IMR-90 (cell line): Measurements from ENCODE around the gene CLN3. TPM values are rescaled to one million over a fixed set of nuclear protein-coding genes. Genes with fewer than 3 reads are reported as not detected.

Source experiments
- ATAC-seq: fragments of 200-7000 bp; cut with Tn5 transposase; 2 replicates; pipeline ENCODE4 v1.9.1; 2020; ENCODE audit warnings: low read depth, mild to moderate bottlenecking, moderate library complexity
- BruUV-seq: library from RNA; stranded (reverse); fragments of 400-500 nt; replicated peaks from 2 replicates; lab custom pipeline; 2021; lab: Mats Ljungman, UMichigan
- CTCF ChIA-PET: fragments of 300-600 bp; formaldehyde crosslinking; extraction: SDS; loops from one replicate; lab custom pipeline; 2021; ENCODE audit warnings: antibody characterized with exemption; lab: Yijun Ruan, JAX
- POLR2A ChIA-PET: fragments of 300-600 bp; sonication (Branson Sonifier 250); formaldehyde crosslinking; loops from one replicate; lab custom pipeline; 2022; ENCODE audit warnings: antibody characterized with exemption; ENCODE audit not compliant: unreplicated experiment; lab: Charles Lee
- DNase-seq: peaks from one replicate; pipeline ENCODE4 v3.0.0; 2013
- H2AFZ ChIP-seq: replicated peaks from 2 replicates; pipeline ENCODE3; 2013; ENCODE audit warnings: low read length, mild to moderate bottlenecking; ENCODE audit not compliant: poor library complexity
- H2AK5ac ChIP-seq: 2 replicates; pipeline ENCODE4 v1.6.1; 2013; ENCODE audit warnings: low read depth, low read length, inconsistent platforms
- H2AK9ac ChIP-seq: replicated peaks from 2 replicates; pipeline ENCODE3; 2013; ENCODE audit warnings: mild to moderate bottlenecking, low read depth, low read length, moderate library complexity; ENCODE audit not compliant: poor library complexity
- H2BK120ac ChIP-seq: 2 replicates; pipeline ENCODE4 v1.6.1; 2013; ENCODE audit warnings: low read depth, low read length, inconsistent platforms
- H2BK15ac ChIP-seq: 3 replicates; pipeline ENCODE4 v1.6.1; 2013; ENCODE audit warnings: low read depth, low read length, inconsistent platforms
- H2BK20ac ChIP-seq: 2 replicates; pipeline ENCODE4 v1.6.1; 2013; ENCODE audit warnings: low read depth, mild to moderate bottlenecking, inconsistent platforms, low read length, moderate library complexity
- H2BK5ac ChIP-seq: 2 replicates; pipeline ENCODE4 v1.6.1; 2013; ENCODE audit warnings: mild to moderate bottlenecking, low read depth, low read length, inconsistent platforms; ENCODE audit not compliant: poor library complexity, severe bottlenecking
- H3K14ac ChIP-seq: replicated peaks from 2 replicates; pipeline ENCODE4 v1.6.1; 2013; ENCODE audit warnings: low read depth, low read length, inconsistent platforms
- H3K18ac ChIP-seq: 2 replicates; pipeline ENCODE4 v1.6.1; 2013; ENCODE audit warnings: low read depth, low read length, control low read depth
- H3K23ac ChIP-seq: 2 replicates; pipeline ENCODE4 v1.6.1; 2013; ENCODE audit warnings: low read depth, low read length, inconsistent platforms
- H3K27ac ChIP-seq: 2 replicates; pipeline ENCODE4 v1.5.1; 2013; ENCODE audit warnings: mild to moderate bottlenecking, control low read depth, low read length; ENCODE audit not compliant: insufficient read depth
- H3K27me3 ChIP-seq: 2 replicates; pipeline ENCODE4 v1.6.1; 2013; ENCODE audit warnings: low read length; ENCODE audit not compliant: control insufficient read depth, insufficient read depth
- H3K36me3 ChIP-seq: 2 replicates; pipeline ENCODE4 v1.6.1; 2013; ENCODE audit warnings: low read length, mixed read lengths; ENCODE audit not compliant: control insufficient read depth, insufficient read depth
- H3K4ac ChIP-seq: 2 replicates; pipeline ENCODE4 v1.6.1; 2013; ENCODE audit warnings: low read depth, low read length, inconsistent platforms
- H3K4me1 ChIP-seq: 2 replicates; pipeline ENCODE4 v1.6.1; 2013; ENCODE audit warnings: low read length, mixed read lengths; ENCODE audit not compliant: control insufficient read depth, insufficient read depth
- H3K4me2 ChIP-seq: 2 replicates; pipeline ENCODE4 v1.6.1; 2013; ENCODE audit warnings: low read depth, mild to moderate bottlenecking, control low read depth, low read length, moderate library complexity
- H3K4me3 ChIP-seq: 2 replicates; pipeline ENCODE4 v1.5.1; 2013; ENCODE audit warnings: low read depth, mild to moderate bottlenecking, control low read depth, low read length, moderate library complexity; ENCODE audit not compliant: insufficient read depth
- H3K56ac ChIP-seq: 2 replicates; pipeline ENCODE4 v1.6.1; 2013; ENCODE audit warnings: low read length, inconsistent platforms; ENCODE audit not compliant: insufficient read depth; ENCODE audit errors: extremely low read depth
- H3K79me1 ChIP-seq, 2 experiments: 2 replicates each; pipeline ENCODE4 v1.6.1; 2013; ENCODE audit warnings: low read length in 2 of 2, inconsistent platforms in 1 of 2, low read depth in 1 of 2
- H3K9ac ChIP-seq: 2 replicates; pipeline ENCODE4 v1.6.1; 2013; ENCODE audit warnings: low read depth, low read length, control low read depth
- H3K9me1 ChIP-seq: 2 replicates; pipeline ENCODE4 v1.6.1; 2013; ENCODE audit warnings: low read length, inconsistent platforms; ENCODE audit not compliant: insufficient read depth
- H3K9me3 ChIP-seq: 2 replicates; pipeline ENCODE4 v1.6.1; 2013; ENCODE audit warnings: low read length; ENCODE audit not compliant: control insufficient read depth, insufficient read depth
- H4K20me1 ChIP-seq: 2 replicates; pipeline ENCODE4 v1.6.1; 2013; ENCODE audit warnings: low read length, inconsistent platforms; ENCODE audit not compliant: insufficient read depth
- H4K5ac ChIP-seq: 2 replicates; pipeline ENCODE4 v1.6.1; 2013; ENCODE audit warnings: mild to moderate bottlenecking, low read depth, low read length, control low read depth
- H4K8ac ChIP-seq, 2 experiments: 2 replicates each; pipeline ENCODE4 v1.6.1; 2013; ENCODE audit warnings: low read depth in 2 of 2, low read length in 2 of 2, control low read depth in 1 of 2, inconsistent platforms in 1 of 2
- H4K91ac ChIP-seq: 2 replicates; pipeline ENCODE4 v1.6.1; 2013; ENCODE audit warnings: low read depth, low read length, inconsistent platforms; ENCODE audit not compliant: insufficient read depth
- BHLHE40 ChIP-seq: fragments of 150-350 bp; IDR thresholded peaks from 2 replicates; pipeline ENCODE4 v1.6.1; 2016; ENCODE audit warnings: mild to moderate bottlenecking, low read depth, low read length
- CEBPB ChIP-seq: IDR thresholded peaks from 2 replicates; pipeline ENCODE4 v1.6.1; 2012; ENCODE audit warnings: low read depth, low read length, improper control_type of control experiment
- CHD1 ChIP-seq: IDR thresholded peaks from 2 replicates; pipeline ENCODE4 v1.6.1; 2012; ENCODE audit warnings: low read depth, low read length, improper control_type of control experiment
- ELK1 ChIP-seq: fragments of 150-350 bp; IDR thresholded peaks from 2 replicates; pipeline ENCODE4 v1.6.1; 2016; ENCODE audit warnings: low read depth, mild to moderate bottlenecking, low read length, moderate library complexity, borderline replicate concordance
- FOS ChIP-seq: fragments of 150-350 bp; IDR thresholded peaks from 2 replicates; pipeline ENCODE4 v1.6.1; 2016; ENCODE audit warnings: low read depth, low read length
- MAFK ChIP-seq: IDR thresholded peaks from 2 replicates; pipeline ENCODE4 v1.6.1; 2012; ENCODE audit warnings: low read depth, low read length, improper control_type of control experiment
- MAZ ChIP-seq: IDR thresholded peaks from 2 replicates; pipeline ENCODE4 v1.6.1; 2012; ENCODE audit warnings: low read depth, mild to moderate bottlenecking, low read length, improper control_type of control experiment, moderate library complexity, borderline replicate concordance
- MXI1 ChIP-seq: IDR thresholded peaks from 2 replicates; pipeline ENCODE4 v1.6.1; 2012; ENCODE audit warnings: low read depth, mild to moderate bottlenecking, low read length, moderate library complexity, borderline replicate concordance
- NFE2L2 ChIP-seq: fragments of 150-350 bp; IDR thresholded peaks from 2 replicates; pipeline ENCODE4 v1.6.1; 2016; ENCODE audit warnings: low read depth, mild to moderate bottlenecking, low read length
- POLR2A ChIP-seq: IDR thresholded peaks from 2 replicates; pipeline ENCODE4 v1.6.1; 2012; ENCODE audit warnings: mild to moderate bottlenecking, low read depth, low read length
- RAD21 ChIP-seq: IDR thresholded peaks from 2 replicates; pipeline ENCODE4 v1.6.1; 2012; ENCODE audit warnings: low read length, improper control_type of control experiment
- RCOR1 ChIP-seq: IDR thresholded peaks from 2 replicates; pipeline ENCODE4 v1.6.1; 2012; ENCODE audit warnings: mild to moderate bottlenecking, low read length, improper control_type of control experiment; ENCODE audit not compliant: insufficient replicate concordance
- RFX5 ChIP-seq: IDR thresholded peaks from 2 replicates; pipeline ENCODE4 v1.8.0; 2012; ENCODE audit warnings: low read depth, mild to moderate bottlenecking, low read length, moderate library complexity
- SMC3 ChIP-seq: fragments of 150-350 bp; IDR thresholded peaks from 2 replicates; pipeline ENCODE4 v1.6.1; 2016; ENCODE audit warnings: low read depth, mild to moderate bottlenecking, antibody characterized with exemption, low read length, moderate library complexity
- USF2 ChIP-seq: fragments of 150-350 bp; IDR thresholded peaks from 2 replicates; pipeline ENCODE4 v1.6.1; 2017; ENCODE audit warnings: mild to moderate bottlenecking, antibody characterized with exemption, low read length, low read depth
- WGBS, 2 experiments: methylation state at CpG; one replicate each; pipeline versions ENCODE4 v1.1.5 to v1.1.7; 2013; ENCODE audit warnings: missing lambda C conversion rate in 2 of 2; ENCODE audit not compliant: insufficient read length in 1 of 2; ENCODE audit errors: extremely low coverage in 2 of 2; 5-methylcytosine and 5-hydroxymethylcytosine counted together
- dilution Hi-C: fragments of 300-500 bp; cut with HindIII; formaldehyde crosslinking; loops from one replicate; pipeline ENCODE4 v1.14.3; 2018; ENCODE audit warnings: low sequenced_read_pairs; ENCODE audit not compliant: unreplicated experiment
- in situ Hi-C: fragments of 300-500 bp; cut with MboI; formaldehyde crosslinking; loops from 3 replicates; pipeline ENCODE4 v1.14.3; 2019; ENCODE audit warnings: low sequenced_read_pairs, inconsistent platforms, mixed read lengths
- intact Hi-C: fragments of 100-400 bp; cut with micrococcal nuclease; formaldehyde crosslinking; loops from 2 replicates; pipeline ENCODE4 v1.10.0; 2022
- polyA plus RNA-seq, 3 experiments: library from polyadenylated mRNA; depleted of rRNA; stranded (reverse); fragments of >200 nt; gene quantifications; 2 replicates each; pipeline ENCODE4 v1.2.3, GENCODE V29; 2012; ENCODE audit warnings: low replicate concordance in 1 of 3
- total RNA-seq: library from RNA; depleted of rRNA; stranded (reverse); fragments of >200 nt; gene quantifications from 2 replicates; pipeline ENCODE4 v1.2.3, GENCODE V29; 2012
- TF ChIP-seq, protein P1 (sequence below): conservative IDR thresholded peaks from 2 replicates; pipeline ENCODE4 v1.5.1; 2012; ENCODE audit warnings: mild to moderate bottlenecking, low read depth, low read length, improper control_type of control experiment

The CLN3 gene
- total and polyA plus RNA-seq, 2 of the 4 experiments (the other 2 are of a cell fraction), result 3.9 to 15.9 TPM

- peaks cover 40% of the 10 kb centered on the region for H3K27me3 ChIP-seq
- H3K18ac ChIP-seq, result no peak overlapping the region
- no peaks in the 10 kb centered on the region for H3K79me1 ChIP-seq
- in situ Hi-C loops (no loop called here), intact Hi-C loops (no loop called here), dilution Hi-C loops (no loop called here)
- no peak overlapping the region for H4K8ac ChIP-seq
- H3K9me3 ChIP-seq, result no peaks in the 10 kb centered on the region
- no peaks in the 10 kb centered on the region for H4K20me1 ChIP-seq
- H2BK5ac ChIP-seq, result no peak overlapping the region
- H3K9ac ChIP-seq, result no peak overlapping the region
- no peak overlapping the region for H3K4me2 ChIP-seq
- no peak overlapping the region for H2AK5ac ChIP-seq
- POLR2A ChIA-PET, result no interaction called here
- no peak for ATAC-seq
- no peak overlapping the region for H3K4me3 ChIP-seq
- no peaks in the 10 kb centered on the region for H3K4me1 ChIP-seq
- no peak overlapping the region for H3K23ac ChIP-seq
- H3K4ac ChIP-seq, result no peak overlapping the region
- no peak overlapping the region for H3K56ac ChIP-seq
- TF ChIP-seq POLR2A (no peak), CHD1 (no peak), BHLHE40 (no peak), RAD21 (no peak), NFE2L2 (no peak), FOS (no peak), RCOR1 (no peak), MAZ (no peak), MAFK (no peak), ELK1 (no peak), RFX5 (no peak), SMC3 (no peak), USF2 (no peak), CEBPB (no peak), MXI1 (no peak)
- TF ChIP-seq, protein P1, sequence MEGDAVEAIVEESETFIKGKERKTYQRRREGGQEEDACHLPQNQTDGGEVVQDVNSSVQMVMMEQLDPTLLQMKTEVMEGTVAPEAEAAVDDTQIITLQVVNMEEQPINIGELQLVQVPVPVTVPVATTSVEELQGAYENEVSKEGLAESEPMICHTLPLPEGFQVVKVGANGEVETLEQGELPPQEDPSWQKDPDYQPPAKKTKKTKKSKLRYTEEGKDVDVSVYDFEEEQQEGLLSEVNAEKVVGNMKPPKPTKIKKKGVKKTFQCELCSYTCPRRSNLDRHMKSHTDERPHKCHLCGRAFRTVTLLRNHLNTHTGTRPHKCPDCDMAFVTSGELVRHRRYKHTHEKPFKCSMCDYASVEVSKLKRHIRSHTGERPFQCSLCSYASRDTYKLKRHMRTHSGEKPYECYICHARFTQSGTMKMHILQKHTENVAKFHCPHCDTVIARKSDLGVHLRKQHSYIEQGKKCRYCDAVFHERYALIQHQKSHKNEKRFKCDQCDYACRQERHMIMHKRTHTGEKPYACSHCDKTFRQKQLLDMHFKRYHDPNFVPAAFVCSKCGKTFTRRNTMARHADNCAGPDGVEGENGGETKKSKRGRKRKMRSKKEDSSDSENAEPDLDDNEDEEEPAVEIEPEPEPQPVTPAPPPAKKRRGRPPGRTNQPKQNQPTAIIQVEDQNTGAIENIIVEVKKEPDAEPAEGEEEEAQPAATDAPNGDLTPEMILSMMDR, result no peak
- H2AK9ac ChIP-seq, result no peak overlapping the region
- 58% methylated on average over 2 of the region's 8 CpGs; no CpG with 5 or more reads in 1 of the 2 experiments for WGBS, 2 experiments
- peaks cover 4% of the 10 kb centered on the region; the same call in 1 of the 2 replicates for H3K9me1 ChIP-seq
- H2BK120ac ChIP-seq, result no peak overlapping the region
- H3K14ac ChIP-seq, result no peak overlapping the region
- H2AFZ ChIP-seq, result no peak overlapping the region
- no peak overlapping the region for H4K5ac ChIP-seq
- no peak overlapping the region for H2BK20ac ChIP-seq
- DNase-seq, result no peak
- CTCF ChIA-PET, result no interaction called here
- H3K27ac ChIP-seq, result no peak overlapping the region
- no peak overlapping the region for H4K91ac ChIP-seq
- H3K36me3 ChIP-seq, result no peaks in the 10 kb centered on the region
- H2BK15ac ChIP-seq, result no peak overlapping the region
- no TSS peak for BruUV-seq
These were observed 13.0 kb upstream of the CLN3 start for GRCh38 chr16:28504707-28505404.
